K562 (cell line): ENCODE data around the gene PPP1R37. TPM values are rescaled to one million over a fixed set of nuclear protein-coding genes. Genes with fewer than 3 reads are reported as not detected.

Source experiments
- ATAC-seq: fragments of 200-7000 bp; cut with Tn5 transposase; 3 replicates; pipeline ENCODE4 v1.9.1; 2020; ENCODE audit warnings: moderate library complexity
- BruUV-seq: library from RNA; stranded (reverse); fragments of 400-500 nt; replicated peaks from 2 replicates; lab custom pipeline; 2021; lab: Mats Ljungman, UMichigan
- CTCF ChIA-PET: fragments of 300-600 bp; formaldehyde crosslinking; extraction: SDS; loops from one replicate; lab custom pipeline; 2021; ENCODE audit warnings: low intra/inter-chr PET ratio; lab: Yijun Ruan, JAX
- POLR2A ChIA-PET: fragments of 300-600, 350-650 bp; sonication (Branson Sonifier 250); formaldehyde crosslinking; extraction: SDS; loops from one replicate; lab custom pipeline; 2021; ENCODE audit warnings: antibody characterized with exemption, inconsistent platforms; lab: Yijun Ruan, JAX
- DNase-seq, 4 experiments: peaks; one replicate each; pipeline versions ENCODE4 v3.0.0 to v3.0.0-alpha.2; 2011 to 2018; ENCODE audit warnings: low spot score in 3 of 4, mixed read lengths in 3 of 4; ENCODE audit errors: extremely low read depth in 1 of 4
- FAIRE-seq: peaks from 2 replicates; lab custom pipeline; 2011; peaks lifted over from hg19 to GRCh38; lab: Jason Lieb, UNC
- H2AFZ ChIP-seq: 2 replicates; pipeline ENCODE4 v1.6.0; 2011; ENCODE audit warnings: low read depth, low read length, control low read depth, inconsistent platforms
- H3K27ac ChIP-seq: fragments of 200-600 bp; 3 replicates; pipeline ENCODE4 v1.8.0; 2011; ENCODE audit warnings: low read depth, mild to moderate bottlenecking, control low read depth, inconsistent platforms, low read length, moderate library complexity, mixed read lengths; ENCODE audit errors: extremely low read depth
- H3K27me3 ChIP-seq, 2 experiments: fragments of 300-600 bp in 1 of 2; 2 replicates in 1 of 2; 3 replicates in 1 of 2; pipeline versions ENCODE4 v1.6.0 to v1.8.0; 2011; ENCODE audit warnings: inconsistent platforms in 2 of 2, low read length in 2 of 2, mild to moderate bottlenecking in 1 of 2, mixed read lengths in 1 of 2, moderate library complexity in 1 of 2; ENCODE audit not compliant: control insufficient read depth in 2 of 2, insufficient read depth in 2 of 2
- H3K36me3 ChIP-seq: fragments of 300-600 bp; 3 replicates; pipeline ENCODE4 v1.8.0; 2011; ENCODE audit warnings: mild to moderate bottlenecking, low read length, inconsistent platforms; ENCODE audit not compliant: control insufficient read depth, insufficient read depth
- H3K4me1 ChIP-seq, 2 experiments: fragments of 200-600 bp in 1 of 2; replicated peaks in 1 of 2; 2 replicates in 1 of 2; 3 replicates in 1 of 2; pipeline versions ENCODE4 v1.5.1 to v1.8.0; 2011; ENCODE audit warnings: inconsistent platforms in 2 of 2, low read length in 2 of 2, mild to moderate bottlenecking in 1 of 2, mixed read lengths in 1 of 2, moderate library complexity in 1 of 2; ENCODE audit not compliant: control insufficient read depth in 2 of 2, insufficient read depth in 2 of 2
- H3K4me2 ChIP-seq: 2 replicates; pipeline ENCODE4 v1.6.1; 2011; ENCODE audit warnings: low read length, control low read depth, inconsistent platforms, mixed read lengths; ENCODE audit not compliant: insufficient read depth
- H3K4me3 ChIP-seq: fragments of 200-600 bp; sonication (generic), shearing (Covaris generic); 2 replicates; pipeline ENCODE4 v1.5.1; 2016; ENCODE audit warnings: control low read depth, inconsistent platforms
- H3K79me2 ChIP-seq: fragments of 200-600 bp; 3 replicates; pipeline ENCODE4 v1.8.0; 2011; ENCODE audit warnings: low read length, inconsistent platforms; ENCODE audit not compliant: control insufficient read depth, insufficient read depth
- H3K9ac ChIP-seq, 2 experiments: 2 replicates each; pipeline versions ENCODE4 v1.6.0 to v1.6.1; 2011; ENCODE audit warnings: low read depth in 2 of 2, low read length in 2 of 2, control low read depth in 1 of 2, inconsistent platforms in 1 of 2, mild to moderate bottlenecking in 1 of 2, mixed read lengths in 1 of 2; ENCODE audit not compliant: insufficient read depth in 1 of 2
- H3K9me1 ChIP-seq: one replicate; pipeline ENCODE4 v1.6.0; 2011; ENCODE audit warnings: inconsistent platforms, mild to moderate bottlenecking, low read length, moderate library complexity; ENCODE audit not compliant: control insufficient read depth, insufficient read depth
- H3K9me3 ChIP-seq: replicated peaks from 2 replicates; pipeline ENCODE4 v1.5.1; 2011; ENCODE audit warnings: low read depth, low read length, inconsistent platforms; ENCODE audit not compliant: control insufficient read depth, insufficient read depth
- H4K20me1 ChIP-seq: replicated peaks from 2 replicates; pipeline ENCODE4 v1.6.1; 2011; ENCODE audit warnings: low read length, inconsistent platforms, mixed read lengths; ENCODE audit not compliant: control insufficient read depth, insufficient read depth
- ARNT ChIP-seq, 2 experiments: fragments of 450-650 bp; IDR thresholded peaks; 2 replicates each; pipeline ENCODE4 v1.6.1; 2016; ENCODE audit warnings: mild to moderate bottlenecking in 1 of 2
- ELK1 ChIP-seq: sonication (generic); formaldehyde crosslinking; IDR thresholded peaks from 2 replicates; pipeline ENCODE4 v1.8.1; 2022; ENCODE audit warnings: missing genetic modification reagents
- MEIS2 ChIP-seq: fragments of 450-650 bp; IDR thresholded peaks from 2 replicates; pipeline ENCODE4 v1.6.1; 2014; ENCODE audit warnings: mild to moderate bottlenecking; ENCODE audit not compliant: partially characterized antibody
- PKNOX1 ChIP-seq: fragments of 450-650 bp; IDR thresholded peaks from 2 replicates; pipeline ENCODE4 v1.6.1; 2016
- RBM25 ChIP-seq: fragments of 200-400 bp; formaldehyde crosslinking; IDR thresholded peaks from 2 replicates; pipeline ENCODE4 v1.6.1; 2018; ENCODE audit warnings: low read length, low read depth, moderate library complexity; ENCODE audit not compliant: severe bottlenecking
- STAT5A ChIP-seq: IDR thresholded peaks from 2 replicates; pipeline ENCODE4 v1.6.1; 2012; ENCODE audit warnings: low read length, inconsistent platforms, borderline replicate concordance
- THRB ChIP-seq: fragments of 450-650 bp; formaldehyde crosslinking; conservative IDR thresholded peaks from 2 replicates; pipeline ENCODE4 v1.4.0; 2022; ENCODE audit warnings: mild to moderate bottlenecking, missing genetic modification characterization
- ZNF121 ChIP-seq: sonication (generic); formaldehyde crosslinking; conservative IDR thresholded peaks from 2 replicates; pipeline ENCODE4 v1.8.0; 2022; ENCODE audit warnings: missing genetic modification reagents
- ZNF217 ChIP-seq: sonication (generic); formaldehyde crosslinking; IDR thresholded peaks from 2 replicates; pipeline ENCODE4 v1.8.0; 2022; ENCODE audit warnings: mild to moderate bottlenecking, missing genetic modification reagents
- ZNF511 ChIP-seq: sonication (generic); formaldehyde crosslinking; IDR thresholded peaks from 2 replicates; pipeline ENCODE4 v1.8.0; 2022; ENCODE audit warnings: mild to moderate bottlenecking, missing genetic modification reagents
- ZNF551 ChIP-seq: fragments of 250-450 bp; sonication (Bioruptor Pico); IDR thresholded peaks from 2 replicates; pipeline ENCODE4 v1.5.0; 2021; ENCODE audit warnings: mild to moderate bottlenecking, moderate library complexity
- WGBS: fragments of 100-300 bp; shearing (Covaris generic); methylation state at CpG from one replicate; pipeline ENCODE4 v1.1.6; 2016; ENCODE audit warnings: low coverage, mixed read lengths; ENCODE audit not compliant: insufficient coverage; ENCODE audit errors: missing lambda C conversion rate; 5-methylcytosine and 5-hydroxymethylcytosine counted together
- in situ Hi-C: fragments of 300-500 bp; cut with MboI; formaldehyde crosslinking; loops from 4 replicates; pipeline ENCODE4 v1.15.0; 2018; ENCODE audit warnings: inconsistent platforms, mixed read lengths
- intact Hi-C: fragments of 100-400 bp; cut with micrococcal nuclease; formaldehyde crosslinking; loops from 2 replicates; pipeline ENCODE4 v1.14.2; 2022
- polyA plus RNA-seq, 8 experiments: library from polyadenylated mRNA; depleted of rRNA in 4 of 8; stranded (reverse) in 5 of 8; unstranded in 3 of 8; fragments of >200 nt; fragmentation: Nextera tagmentation in 2 of 8; fragmentation: Illumina TruSeq in 1 of 8; extraction: Ambion mirVana in 2 of 8; extraction: Trizol in 1 of 8; gene quantifications; 2 replicates each; pipeline versions ENCODE4 v1.2.1 to v1.2.3, GENCODE V29; 2011 to 2014; ENCODE audit warnings: inconsistent platforms in 1 of 8, missing spikeins in 1 of 8
- total RNA-seq, 7 experiments: library from RNA; depleted of rRNA in 6 of 7; stranded (reverse); fragments of >200 nt in 6 of 7; fragmentation: Illumina TruSeq in 2 of 7; extraction: Trizol in 2 of 7; gene quantifications; 2 replicates each; pipeline versions ENCODE4 v1.2.1 to v1.2.3, GENCODE V29; 2011 to 2021; ENCODE audit warnings: low replicate concordance in 1 of 7

PPP1R37 gene
- total and polyA plus RNA-seq, 9 of the 15 experiments (the other 6 are each of a cell fraction or from before 2014, with no cell fraction given), result 0.04 to 20.3 (median 7.3) TPM

GRCh38 chr19:45094137-45094536, 1.2 kb downstream of the PPP1R37 start:
- in situ Hi-C loops (no loop called here), intact Hi-C loops (no loop called here)
- peak overlapping the region; percentile 89 for H3K4me2 ChIP-seq
- H3K9me1 ChIP-seq, result peaks cover 12% of the 10 kb centered on the region
- ATAC-seq (no peak), DNase-seq (no peak), FAIRE-seq (peak; percentile 58)
- no peaks in the 10 kb centered on the region for H3K27me3 ChIP-seq
- WGBS, result 22% methylated on average over 9 of the region's 9 CpGs
- H3K4me3 ChIP-seq, result peak overlapping the region; percentile 99
- peaks cover 67% of the 10 kb centered on the region for H3K79me2 ChIP-seq
- H3K36me3 ChIP-seq, result peaks cover 71% of the 10 kb centered on the region; the same call in 2 of the 3 replicates
- H2AFZ ChIP-seq, result no peak overlapping the region
- POLR2A ChIA-PET, result interaction anchor here (0.8 to 1.2 kb wide), 2 partner anchors 10 to 11 kb away, joined by 3 read pairs; no protein-coding TSS in a partner anchor
- H3K9me3 ChIP-seq, result no peaks in the 10 kb centered on the region
- peak overlapping the region; percentile 100; the same call in 2 of the 3 replicates for H3K27ac ChIP-seq
- CTCF ChIA-PET, result no interaction called here
- peaks cover 36% of the 10 kb centered on the region for H4K20me1 ChIP-seq
- no TSS peak for BruUV-seq
- TF ChIP-seq MEIS2 (peak; percentile 29), ELK1 (no peak), STAT5A (no peak), ARNT (IDR thresholded peaks at IDR 0.05) (no peak), ZNF217 (CRISPR knock-in tag) (no peak), ZNF121 (CRISPR knock-in tag) (peak; percentile 46; the same call in 1 of the 2 replicates), ZNF511 (CRISPR knock-in tag) (no peak), RBM25 (peak; percentile 39), PKNOX1 (peak; percentile 88), ZNF551 (CRISPR knock-in tag) (no peak), THRB (CRISPR knock-in tag) (no peak)
- H3K4me1 ChIP-seq, result peaks cover 44 to 75% of the 10 kb centered on the region in 2 experiments
- H3K9ac ChIP-seq, result peak overlapping the region; percentile 98 to 99
